ENCODE data around the gene PMPCA. TPM values are rescaled to one million over a fixed set of nuclear protein-coding genes. Genes with fewer than 3 reads are reported as not detected.
"Not testable (repeated sequence)": the region's sequence is repeated elsewhere in the genome, so short reads cannot be mapped to it uniquely, and the experiment has no call there.

PMPCA gene
- total RNA-seq, 4 donors from 2014 or later = 28.8 to 48.2 (median 39.0) TPM

- DNase-seq = no peak
- no peak for TF ChIP-seq POLR2A (IDR thresholded peaks at IDR 0.05)
- TF ChIP-seq, protein P1, sequence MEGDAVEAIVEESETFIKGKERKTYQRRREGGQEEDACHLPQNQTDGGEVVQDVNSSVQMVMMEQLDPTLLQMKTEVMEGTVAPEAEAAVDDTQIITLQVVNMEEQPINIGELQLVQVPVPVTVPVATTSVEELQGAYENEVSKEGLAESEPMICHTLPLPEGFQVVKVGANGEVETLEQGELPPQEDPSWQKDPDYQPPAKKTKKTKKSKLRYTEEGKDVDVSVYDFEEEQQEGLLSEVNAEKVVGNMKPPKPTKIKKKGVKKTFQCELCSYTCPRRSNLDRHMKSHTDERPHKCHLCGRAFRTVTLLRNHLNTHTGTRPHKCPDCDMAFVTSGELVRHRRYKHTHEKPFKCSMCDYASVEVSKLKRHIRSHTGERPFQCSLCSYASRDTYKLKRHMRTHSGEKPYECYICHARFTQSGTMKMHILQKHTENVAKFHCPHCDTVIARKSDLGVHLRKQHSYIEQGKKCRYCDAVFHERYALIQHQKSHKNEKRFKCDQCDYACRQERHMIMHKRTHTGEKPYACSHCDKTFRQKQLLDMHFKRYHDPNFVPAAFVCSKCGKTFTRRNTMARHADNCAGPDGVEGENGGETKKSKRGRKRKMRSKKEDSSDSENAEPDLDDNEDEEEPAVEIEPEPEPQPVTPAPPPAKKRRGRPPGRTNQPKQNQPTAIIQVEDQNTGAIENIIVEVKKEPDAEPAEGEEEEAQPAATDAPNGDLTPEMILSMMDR (IDR thresholded peaks at IDR 0.05) = no peak
- intact Hi-C loops (cut with DNase I) = loop anchor here (5.0 kb wide), 1 partner anchor 33 kb away; the partner anchor contains the start of gene INPP5E
- H3K36me3 ChIP-seq = peaks cover 8 to 21% of the 10 kb centered on the region in 2 donors
- H3K27ac ChIP-seq = no peak overlapping the region
- 89 to 93% methylated on average over 21 to 22 of the region's 32 CpGs for WGBS, 2 donors
- H3K4me3 ChIP-seq (replicated peaks in 1 of 3) = no peak overlapping the region
- no peaks in the 10 kb centered on the region for H3K27me3 ChIP-seq
- peaks cover 10 to 11% of the 10 kb centered on the region in 2 donors for H3K4me1 ChIP-seq
- no peaks in the 10 kb centered on the region for H3K9me3 ChIP-seq
Observed at GRCh38 chr9:136403915-136404800, 6.3 kb upstream of the PMPCA start.

DNA sequence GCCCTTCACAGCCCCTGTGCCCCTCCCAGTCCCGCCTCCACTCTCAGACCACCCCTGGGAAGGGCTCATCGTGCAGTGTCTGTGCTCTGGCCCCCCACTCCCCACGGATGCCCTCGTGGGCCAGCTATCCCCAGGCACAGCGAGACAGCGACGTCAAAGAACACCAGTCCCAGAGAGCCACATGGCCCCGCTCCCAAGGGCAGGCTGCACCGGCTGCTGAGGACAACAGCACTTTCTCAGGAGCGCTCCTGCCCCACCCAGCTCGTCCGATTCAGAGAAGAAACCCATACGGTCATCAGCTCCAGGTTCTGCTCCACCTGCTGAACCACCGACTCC lies 5.7 kb upstream of the PMPCA start:
- TF ChIP-seq, protein P1 (IDR thresholded peaks at IDR 0.05) = no peak
- TF ChIP-seq POLR2A (IDR thresholded peaks at IDR 0.05) = no peak
- H3K9me3 ChIP-seq = no peaks in the 10 kb centered on the region
- no peak overlapping the region for H3K4me3 ChIP-seq (replicated peaks in 1 of 3)
- no peak for DNase-seq
- H3K4me1 ChIP-seq = peaks cover 13 to 14% of the 10 kb centered on the region in 2 donors
- H3K27ac ChIP-seq = no peak overlapping the region
- WGBS, 2 donors = 90 to 91% methylated on average over 7 to 14 of the region's 14 CpGs
- H3K36me3 ChIP-seq = peaks cover 8 to 21% of the 10 kb centered on the region in 2 donors
- intact Hi-C loops (cut with DNase I) = loop anchor here (5.0 kb wide), 1 partner anchor 33 kb away; the partner anchor contains the start of gene INPP5E
- H3K27me3 ChIP-seq = no peaks in the 10 kb centered on the region

DNA sequence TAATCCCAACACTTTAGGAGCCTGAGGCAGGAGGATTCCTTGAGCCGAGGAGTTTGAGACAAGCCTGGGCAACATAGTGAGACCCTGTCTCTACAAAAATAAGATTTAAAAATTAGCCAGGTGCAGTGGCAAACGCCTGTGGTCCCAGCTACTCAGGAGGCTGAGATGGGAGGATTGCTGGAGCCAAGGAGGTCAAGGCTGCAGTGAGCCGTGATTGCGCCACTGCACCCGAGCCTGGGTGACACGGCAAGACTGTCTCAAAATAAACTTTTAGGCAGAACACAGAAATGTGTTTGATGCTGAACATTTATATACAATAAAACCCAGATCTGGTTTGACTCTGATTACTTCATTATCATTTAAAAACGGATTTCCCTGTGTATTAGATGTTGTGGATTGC lies 5.0 kb upstream of the PMPCA start:
- peaks cover 8 to 21% of the 10 kb centered on the region in 2 donors for H3K36me3 ChIP-seq
- no peak overlapping the region for H3K4me3 ChIP-seq (replicated peaks in 1 of 3)
- H3K4me1 ChIP-seq = peaks cover 11 to 14% of the 10 kb centered on the region in 2 donors
- TF ChIP-seq, protein P1 (IDR thresholded peaks at IDR 0.05) = no peak
- no peak for TF ChIP-seq POLR2A (IDR thresholded peaks at IDR 0.05)
- intact Hi-C loops (cut with DNase I) = no loop called here
- WGBS, 2 donors = 92 to 93% methylated on average over 7 of the region's 7 CpGs
- DNase-seq = no peak
- no peaks in the 10 kb centered on the region for H3K9me3 ChIP-seq
- no peak overlapping the region for H3K27ac ChIP-seq
- no peaks in the 10 kb centered on the region for H3K27me3 ChIP-seq

GRCh38 chr9:136405904-136406303 lies 4.6 kb upstream of the PMPCA start:
- peaks cover 8 to 21% of the 10 kb centered on the region in 2 donors for H3K36me3 ChIP-seq

GRCh38 chr9:136407061-136407460 lies 3.4 kb upstream of the PMPCA start:
- DNase-seq; H3K9me3 ChIP-seq; H3K27me3 ChIP-seq; intact Hi-C loops (cut with DNase I); H3K4me3 ChIP-seq (replicated peaks in 1 of 3); H3K27ac ChIP-seq: not testable (repeated sequence)
- Histone ChIP-seq H3K4me1 (peaks cover 17 to 19% of the 10 kb centered on the region in 2 donors), H3K36me3 (peaks cover 8 to 21% of the 10 kb centered on the region in 2 donors)
- WGBS, 2 donors = 93 to 96% methylated on average over 18 to 28 of the region's 28 CpGs

More at GRCh38 chr9:136405904-136406303, 4.6 kb upstream of the PMPCA start:
- H3K4me3 ChIP-seq (replicated peaks in 1 of 3); H3K27ac ChIP-seq; intact Hi-C loops (cut with DNase I); H3K27me3 ChIP-seq; H3K9me3 ChIP-seq; DNase-seq: not testable (repeated sequence)
- H3K4me1 ChIP-seq = peaks cover 7 to 11% of the 10 kb centered on the region in 2 donors
- 91 to 93% methylated on average over 9 to 10 of the region's 10 CpGs for WGBS, 2 donors

DNA sequence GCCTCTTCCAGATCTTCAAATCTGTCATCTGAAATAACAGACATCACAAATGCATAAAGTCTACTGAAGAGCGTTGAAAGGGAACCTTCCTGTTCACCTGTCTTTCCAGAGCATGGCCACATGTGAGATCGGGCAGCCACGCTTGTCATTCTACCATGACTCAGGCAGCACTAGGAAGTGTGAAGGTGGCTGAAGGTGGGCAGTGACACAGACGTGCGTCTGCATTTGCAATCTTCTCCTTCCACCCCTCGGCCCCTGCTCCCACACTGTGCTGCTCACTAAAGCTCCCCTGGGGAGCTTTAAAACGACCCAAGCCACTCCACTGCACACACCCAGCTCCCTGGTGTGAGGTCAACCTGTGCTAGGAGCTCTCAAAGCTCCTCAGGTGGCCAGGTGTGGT lies 2.5 kb upstream of the PMPCA start:
- TF ChIP-seq, protein P1 (IDR thresholded peaks at IDR 0.05) = no peak
- TF ChIP-seq POLR2A (IDR thresholded peaks at IDR 0.05) = no peak
- whole genome bisulfite sequencing, 2 donors = 90 to 95% methylated on average over 6 to 7 of the region's 7 CpGs
- no peak for DNase-seq
- Histone ChIP-seq H3K4me1 (peaks cover 17 to 21% of the 10 kb centered on the region in 2 donors), H3K9me3 (no peaks in the 10 kb centered on the region), H3K4me3 (replicated peaks in 1 of 3) (no peak overlapping the region), H3K27ac (no peak overlapping the region), H3K27me3 (no peaks in the 10 kb centered on the region), H3K36me3 (peaks cover 11 to 23% of the 10 kb centered on the region in 2 donors)
- intact Hi-C loops (cut with DNase I) = no loop called here
